Measurements from ENCODE around the gene VASN.
A peak's percentile ranks its signal among the peaks of the same experiment; 100 is the strongest.
"Not testable (repeated sequence)": the region's sequence is repeated elsewhere in the genome, so short reads cannot be mapped to it uniquely, and the experiment has no call there.

The VASN gene

DNA sequence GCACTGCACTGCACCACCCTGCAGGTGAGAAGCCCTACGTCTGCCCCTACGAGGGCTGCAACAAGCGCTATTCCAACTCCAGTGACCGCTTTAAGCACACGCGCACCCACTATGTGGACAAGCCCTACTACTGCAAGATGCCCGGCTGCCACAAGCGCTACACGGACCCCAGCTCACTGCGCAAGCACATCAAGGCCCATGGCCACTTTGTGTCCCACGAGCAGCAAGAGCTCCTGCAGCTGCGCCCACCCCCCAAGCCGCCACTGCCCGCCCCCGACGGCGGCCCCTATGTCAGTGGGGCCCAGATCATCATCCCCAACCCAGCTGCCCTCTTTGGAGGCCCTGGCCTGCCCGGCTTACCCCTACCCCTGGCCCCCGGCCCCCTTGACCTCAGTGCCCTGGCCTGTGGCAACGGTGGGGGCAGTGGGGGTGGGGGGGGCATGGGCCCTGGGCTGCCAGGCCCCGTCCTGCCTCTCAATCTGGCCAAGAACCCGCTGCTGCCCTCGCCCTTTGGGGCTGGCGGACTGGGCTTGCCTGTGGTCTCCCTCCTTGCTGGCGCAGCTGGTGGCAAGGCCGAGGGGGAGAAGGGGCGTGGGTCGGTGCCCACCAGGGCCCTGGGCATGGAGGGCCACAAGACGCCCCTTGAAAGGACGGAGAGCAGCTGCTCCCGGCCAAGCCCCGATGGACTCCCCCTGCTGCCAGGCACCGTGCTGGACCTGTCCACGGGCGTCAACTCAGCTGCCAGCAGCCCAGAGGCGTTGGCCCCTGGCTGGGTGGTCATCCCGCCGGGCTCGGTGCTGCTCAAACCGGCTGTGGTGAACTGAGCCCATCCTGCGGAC is 34.7 kb upstream of the VASN start:
- H3K9ac ChIP-seq: peak overlapping the region; percentile 36; the same call in 1 of the 2 replicates
- H3K9me3 ChIP-seq: no peaks in the 10 kb centered on the region
- H3K4me1 ChIP-seq: peaks cover 46% of the 10 kb centered on the region
- no peak overlapping the region for H3K27ac ChIP-seq
- no peak overlapping the region for H3K4me2 ChIP-seq
- no peak overlapping the region for H3K4me3 ChIP-seq
- peaks cover 93% of the 10 kb centered on the region for H4K20me1 ChIP-seq
- no peak for TF ChIP-seq Cebpa-rat (IDR thresholded peaks at IDR 0.05)
- H3K36me3 ChIP-seq: peaks cover 99% of the 10 kb centered on the region
- no peaks in the 10 kb centered on the region for H3K27me3 ChIP-seq

DNA sequence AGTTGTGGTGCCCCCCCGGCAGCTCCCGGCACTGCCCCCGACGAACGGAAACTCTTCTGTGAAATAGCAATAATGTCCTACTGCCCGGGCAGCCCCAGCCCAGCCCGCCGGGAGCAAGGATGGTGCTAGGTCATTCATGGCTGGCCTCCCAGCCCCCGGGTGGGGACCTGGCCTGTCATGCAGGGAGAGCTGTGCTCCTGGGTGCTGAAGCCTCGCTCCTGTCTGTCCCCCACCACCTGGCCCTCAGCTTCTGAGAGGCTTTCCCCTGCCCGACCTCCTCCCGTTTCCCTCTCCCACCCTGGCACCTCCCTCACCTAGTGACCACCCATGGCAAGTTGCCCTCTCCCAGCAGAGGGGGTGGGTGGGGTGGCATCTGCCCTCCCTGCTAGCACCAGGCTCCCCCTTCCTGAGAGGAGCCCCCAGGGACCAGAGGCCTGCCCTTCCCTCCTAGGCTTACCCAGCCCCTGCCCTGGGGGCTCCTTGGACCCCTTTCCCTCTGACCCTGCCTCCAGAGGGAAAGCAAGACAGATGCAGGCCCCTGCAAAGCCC is 34.0 kb upstream of the VASN start:
- H3K27me3 ChIP-seq: no peaks in the 10 kb centered on the region
- H3K4me2 ChIP-seq: no peak overlapping the region
- no peaks in the 10 kb centered on the region for H3K9me3 ChIP-seq
- H3K4me1 ChIP-seq: peaks cover 46% of the 10 kb centered on the region
- H4K20me1 ChIP-seq: peaks cover 88% of the 10 kb centered on the region
- H3K27ac ChIP-seq: peak overlapping the region; percentile 19
- peak overlapping the region; percentile 36; the same call in 1 of the 2 replicates for H3K9ac ChIP-seq
- TF ChIP-seq Cebpa-rat (IDR thresholded peaks at IDR 0.05): no peak
- peaks cover 96% of the 10 kb centered on the region for H3K36me3 ChIP-seq
- no peak overlapping the region for H3K4me3 ChIP-seq

DNA sequence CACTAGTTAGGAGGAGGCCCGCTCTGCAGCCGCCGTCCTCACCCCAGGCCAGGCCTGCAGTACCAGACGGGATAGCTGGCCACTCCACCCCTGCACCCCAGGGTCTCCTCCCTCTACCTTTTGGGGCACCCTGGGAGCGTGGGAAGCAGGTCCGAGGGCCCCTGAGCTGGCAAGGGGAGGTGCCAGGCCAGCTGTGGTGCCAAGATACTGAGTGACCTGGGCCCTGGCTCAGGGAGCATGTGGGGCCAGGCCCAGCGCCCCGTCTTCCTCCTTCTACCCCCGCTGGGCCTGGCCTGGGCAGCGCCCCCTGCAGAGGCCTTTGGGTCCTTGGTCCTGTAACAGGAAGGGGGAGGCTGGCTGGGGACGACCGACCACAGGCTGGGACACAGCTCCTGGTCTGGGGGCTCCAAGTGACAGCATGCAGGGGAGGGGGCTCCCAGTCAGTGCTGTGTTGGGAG is 33.5 kb upstream of the VASN start:
- H4K20me1 ChIP-seq: peaks cover 88% of the 10 kb centered on the region
- no peak for TF ChIP-seq Cebpa-rat (IDR thresholded peaks at IDR 0.05)
- H3K4me2 ChIP-seq: no peak overlapping the region
- H3K9me3 ChIP-seq: no peaks in the 10 kb centered on the region
- H3K4me1 ChIP-seq: peaks cover 46% of the 10 kb centered on the region
- peaks cover 96% of the 10 kb centered on the region for H3K36me3 ChIP-seq
- peak overlapping the region; percentile 36; the same call in 1 of the 2 replicates for H3K9ac ChIP-seq
- peak overlapping the region; percentile 19 for H3K27ac ChIP-seq
- no peaks in the 10 kb centered on the region for H3K27me3 ChIP-seq
- H3K4me3 ChIP-seq: no peak overlapping the region

DNA sequence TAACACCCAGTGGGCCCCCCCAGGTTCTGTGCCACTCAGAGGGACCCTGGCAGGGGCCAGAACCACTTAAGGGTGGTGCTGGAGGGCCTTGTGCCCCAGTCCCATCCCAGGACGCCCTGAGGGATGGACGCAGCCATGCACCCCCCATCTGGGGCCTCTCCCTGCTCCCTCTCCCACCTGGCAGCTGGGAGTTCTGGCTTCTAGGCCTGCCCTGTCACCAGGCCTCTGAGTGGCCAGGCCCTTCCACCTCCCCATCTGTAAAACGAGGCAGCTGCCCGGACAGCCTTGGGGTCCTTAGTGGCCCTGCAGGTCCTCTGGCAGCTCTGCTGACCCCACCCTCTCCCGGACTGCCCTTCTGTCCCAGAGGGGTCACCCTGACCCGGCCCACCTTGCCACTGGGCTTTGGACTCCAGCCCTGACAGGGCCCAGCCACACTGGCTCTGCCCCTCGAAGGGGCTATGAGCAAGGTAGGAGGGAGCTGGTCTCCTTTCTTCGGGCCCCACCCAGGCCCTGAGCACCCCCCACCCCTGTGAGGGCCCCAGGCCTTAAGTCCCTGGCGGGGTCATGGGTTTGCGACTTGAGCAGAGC is 32.8 kb upstream of the VASN start:
- H3K4me2 ChIP-seq: no peak overlapping the region
- peaks cover 88% of the 10 kb centered on the region for H4K20me1 ChIP-seq
- H3K27me3 ChIP-seq: no peaks in the 10 kb centered on the region
- H3K4me1 ChIP-seq: peaks cover 46% of the 10 kb centered on the region
- H3K36me3 ChIP-seq: peaks cover 96% of the 10 kb centered on the region
- no peak overlapping the region for H3K4me3 ChIP-seq
- no peak for TF ChIP-seq Cebpa-rat (IDR thresholded peaks at IDR 0.05)
- peak overlapping the region; percentile 36; the same call in 1 of the 2 replicates for H3K9ac ChIP-seq
- no peaks in the 10 kb centered on the region for H3K9me3 ChIP-seq
- peak overlapping the region; percentile 19; the same call in 1 of the 2 replicates for H3K27ac ChIP-seq

DNA sequence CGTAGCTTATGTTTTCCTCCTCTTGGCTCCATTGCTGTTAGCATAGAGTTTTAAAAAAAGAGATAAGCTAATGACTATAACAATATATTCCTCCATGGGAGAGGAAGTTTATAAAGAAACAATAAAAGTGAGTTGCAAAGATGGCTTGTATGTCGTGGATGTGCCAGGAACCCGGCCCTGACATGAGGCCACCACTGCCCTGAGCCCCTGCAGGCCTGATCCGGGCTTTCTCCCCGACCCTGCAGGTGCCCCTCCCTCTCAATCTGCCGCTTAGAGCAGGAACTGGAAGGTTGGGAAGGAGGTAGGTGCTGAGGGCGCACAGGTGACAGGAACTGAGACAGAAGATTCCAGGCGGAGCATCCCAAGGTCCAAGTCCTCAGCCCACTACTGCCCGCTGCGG is 32.2 kb upstream of the VASN start:
- peaks cover 46% of the 10 kb centered on the region for H3K4me1 ChIP-seq
- no peaks in the 10 kb centered on the region for H3K27me3 ChIP-seq
- H4K20me1 ChIP-seq: peaks cover 86% of the 10 kb centered on the region
- no peak overlapping the region for H3K4me3 ChIP-seq
- peaks cover 91% of the 10 kb centered on the region for H3K36me3 ChIP-seq
- H3K9me3 ChIP-seq: no peaks in the 10 kb centered on the region
- no peak for TF ChIP-seq Cebpa-rat (IDR thresholded peaks at IDR 0.05)
- H3K4me2 ChIP-seq: peak overlapping the region; percentile 49
- peak overlapping the region; percentile 41; the same call in 1 of the 2 replicates for H3K27ac ChIP-seq
- H3K9ac ChIP-seq: peak overlapping the region; percentile 25; the same call in 1 of the 2 replicates

DNA sequence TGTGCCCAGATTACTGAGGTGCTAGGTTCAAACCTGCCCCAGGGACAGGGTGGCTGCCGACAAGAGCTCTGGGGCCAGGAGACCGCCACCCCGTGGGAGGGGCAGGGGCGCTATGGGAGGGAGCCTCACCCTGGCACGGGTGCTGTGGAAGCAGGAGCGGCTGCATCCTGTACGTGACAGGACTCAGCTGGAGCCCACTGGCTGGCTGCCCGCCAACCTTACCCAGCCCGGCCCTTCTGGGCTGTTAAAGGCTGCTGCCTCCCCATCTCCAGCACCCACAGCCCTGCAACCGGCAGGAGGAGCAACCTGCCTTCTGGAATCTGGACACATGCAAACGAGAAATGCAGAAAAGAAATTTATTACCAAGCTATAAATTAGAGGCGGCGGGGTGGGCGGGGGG is 31.7 kb upstream of the VASN start:
- Histone ChIP-seq H3K36me3 (peaks cover 89% of the 10 kb centered on the region), H4K20me1 (peaks cover 83% of the 10 kb centered on the region)

DNA sequence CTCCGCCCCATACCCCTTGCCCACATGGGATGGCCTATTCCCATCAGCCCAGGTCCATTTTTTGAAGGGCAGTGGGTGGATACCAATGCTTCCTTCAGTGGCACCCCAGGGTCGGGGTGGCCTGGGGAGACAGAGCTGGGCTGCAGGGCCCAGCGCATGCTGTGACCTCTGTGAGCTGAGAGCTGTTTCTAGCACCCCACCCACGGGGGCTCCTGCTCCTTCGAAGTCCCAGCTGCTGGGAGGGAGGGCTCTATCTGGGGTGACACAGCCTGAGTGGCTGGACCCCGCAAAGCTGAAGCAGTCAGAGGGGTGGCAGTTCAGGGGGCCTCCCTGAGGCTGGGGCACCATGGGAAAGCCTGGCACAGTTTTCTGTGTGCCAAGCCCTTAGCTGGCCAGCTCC is 31.2 kb upstream of the VASN start:
- peaks cover 89% of the 10 kb centered on the region for H3K36me3 ChIP-seq
- H4K20me1 ChIP-seq: peaks cover 83% of the 10 kb centered on the region
- H3K27me3 ChIP-seq: no peaks in the 10 kb centered on the region
- H3K9ac ChIP-seq: 0 out of 2 replicates have a peak overlapping the region, but pooled peaks have one; percentile 25
- peak overlapping the region; percentile 49 for H3K4me2 ChIP-seq
- H3K4me1 ChIP-seq: peaks cover 36% of the 10 kb centered on the region
- peak overlapping the region; percentile 41; the same call in 1 of the 2 replicates for H3K27ac ChIP-seq
- no peak for TF ChIP-seq Cebpa-rat (IDR thresholded peaks at IDR 0.05)
- H3K4me3 ChIP-seq: no peak overlapping the region
- H3K9me3 ChIP-seq: no peaks in the 10 kb centered on the region

More for the DNA sequence above, 31.7 kb upstream of the VASN start:
- H3K4me2 ChIP-seq: peak overlapping the region; percentile 49
- no peak overlapping the region for H3K4me3 ChIP-seq
- no peaks in the 10 kb centered on the region for H3K27me3 ChIP-seq
- H3K4me1 ChIP-seq: peaks cover 41% of the 10 kb centered on the region
- H3K27ac ChIP-seq: peak overlapping the region; percentile 41; the same call in 1 of the 2 replicates
- no peak for TF ChIP-seq Cebpa-rat (IDR thresholded peaks at IDR 0.05)
- peak overlapping the region; percentile 25; the same call in 1 of the 2 replicates for H3K9ac ChIP-seq
- H3K9me3 ChIP-seq: no peaks in the 10 kb centered on the region

DNA sequence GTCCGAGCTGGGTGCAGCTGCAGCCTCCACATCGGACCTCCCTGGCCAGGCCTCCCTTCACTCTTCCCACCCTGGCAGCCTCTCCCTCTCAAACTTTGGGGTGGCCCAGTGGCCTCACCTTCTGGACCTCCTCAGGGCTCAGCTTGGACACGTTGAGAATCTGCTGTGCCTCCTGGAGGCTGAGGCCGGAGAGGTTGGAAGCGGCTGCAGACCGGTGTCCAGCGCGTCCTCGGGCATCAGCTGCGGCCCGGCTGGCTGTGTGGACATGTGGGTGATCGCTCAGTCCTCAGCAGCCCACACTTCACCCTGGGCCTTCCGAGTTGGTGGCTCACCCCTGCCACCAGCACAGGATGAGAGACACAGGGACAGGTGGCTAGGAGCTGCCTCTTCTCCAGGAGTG is 30.4 kb upstream of the VASN start:
- Histone ChIP-seq H3K9ac (peak overlapping the region; percentile 25; the same call in 1 of the 2 replicates), H3K27me3 (no peaks in the 10 kb centered on the region), H3K4me1 (peaks cover 35% of the 10 kb centered on the region), H4K20me1 (peaks cover 83% of the 10 kb centered on the region), H3K4me2 (no peak overlapping the region), H3K4me3 (no peak overlapping the region), H3K36me3 (peaks cover 89% of the 10 kb centered on the region), H3K27ac (peak overlapping the region; percentile 26; the same call in 1 of the 2 replicates), H3K9me3 (no peaks in the 10 kb centered on the region)
- TF ChIP-seq Cebpa-rat (IDR thresholded peaks at IDR 0.05): no peak

DNA sequence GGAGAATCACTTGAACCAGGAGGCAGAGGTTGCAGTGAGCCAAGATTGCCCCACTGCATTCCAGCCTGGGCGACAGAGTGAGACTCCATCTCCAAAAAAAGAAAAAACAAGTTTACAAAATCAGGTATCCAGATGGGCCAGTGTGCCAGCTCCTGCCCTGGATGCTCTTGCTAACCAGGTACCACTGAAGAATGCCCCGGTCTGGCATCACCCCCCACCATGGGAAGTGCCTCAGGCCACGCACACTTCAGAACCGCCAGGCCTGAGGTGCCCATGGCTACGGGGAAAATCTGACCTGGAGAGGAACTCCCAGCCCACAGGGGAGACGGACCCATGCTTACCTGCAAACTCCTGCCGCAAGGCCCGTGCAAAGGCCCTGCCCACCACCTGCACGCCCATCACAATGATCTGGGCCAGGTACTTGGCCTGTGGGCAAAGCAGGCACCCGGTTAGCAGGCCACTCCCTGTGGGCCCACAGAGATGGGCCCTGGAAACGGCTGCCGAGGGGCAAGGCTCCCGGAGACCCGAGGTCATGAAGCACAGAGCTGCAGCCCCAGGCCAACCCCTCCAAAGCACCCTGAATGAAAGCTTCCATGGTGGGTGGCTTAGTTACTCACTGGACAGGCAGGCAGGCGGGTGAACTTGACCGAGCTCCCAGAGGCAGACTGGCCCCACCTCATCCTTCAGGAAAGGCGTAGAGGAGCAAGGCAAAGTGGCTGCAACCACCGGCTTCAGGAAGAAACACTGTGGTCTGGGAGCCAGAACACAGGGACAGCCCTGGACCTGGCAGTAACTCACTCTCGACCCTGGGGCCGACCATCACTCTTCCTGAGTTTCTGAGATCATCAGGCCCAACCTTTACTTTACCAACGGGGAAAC is 28.5 kb upstream of the VASN start:
- no peak overlapping the region for H3K27ac ChIP-seq
- H3K9me3 ChIP-seq: no peaks in the 10 kb centered on the region
- no peaks in the 10 kb centered on the region for H3K27me3 ChIP-seq
- TF ChIP-seq Cebpa-rat (IDR thresholded peaks at IDR 0.05): no peak
- H3K36me3 ChIP-seq: peaks cover 88% of the 10 kb centered on the region
- peaks cover 87% of the 10 kb centered on the region for H4K20me1 ChIP-seq
- H3K4me3 ChIP-seq: no peak overlapping the region
- no peak overlapping the region for H3K4me2 ChIP-seq
- H3K4me1 ChIP-seq: peaks cover 26% of the 10 kb centered on the region
- no peak overlapping the region for H3K9ac ChIP-seq

DNA sequence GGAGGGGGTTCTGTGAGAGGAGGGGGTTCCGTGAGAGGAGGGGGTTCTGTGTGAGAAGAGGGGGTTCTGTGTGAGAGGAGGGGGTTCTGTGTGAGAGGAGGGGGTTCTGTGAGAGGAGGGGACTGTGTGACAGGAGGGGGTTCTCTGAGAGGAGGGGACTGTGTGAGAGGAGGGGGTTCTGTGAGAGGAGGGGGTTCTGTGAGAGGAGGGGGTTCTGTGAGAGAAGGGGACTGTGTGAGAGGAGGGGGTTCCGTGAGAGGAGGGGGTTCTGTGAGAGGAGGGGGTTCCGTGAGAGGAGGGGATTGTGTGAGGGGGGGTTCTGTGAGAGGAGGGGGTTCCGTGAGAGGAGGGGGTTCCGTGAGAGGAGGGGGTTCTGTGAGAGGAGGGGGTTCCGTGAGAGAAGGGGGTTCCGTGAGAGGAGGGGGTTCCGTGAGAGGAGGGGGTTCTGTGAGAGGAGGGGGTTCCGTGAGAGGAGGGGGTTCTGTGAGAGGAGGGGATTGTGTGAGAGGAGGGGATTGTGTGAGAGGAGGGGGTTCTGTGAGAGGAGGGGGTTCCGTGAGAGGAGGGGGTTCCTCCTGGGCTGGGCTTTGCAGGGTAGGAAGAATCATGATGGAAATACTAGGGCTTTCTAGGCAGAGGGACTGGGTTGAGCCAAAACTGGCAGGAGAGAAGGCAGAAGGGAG is 27.2 kb upstream of the VASN start:
- H3K4me2 ChIP-seq, H3K27ac ChIP-seq, H3K27me3 ChIP-seq, H3K9me3 ChIP-seq, H3K4me3 ChIP-seq, H3K9ac ChIP-seq: not testable (repeated sequence)
- Histone ChIP-seq H3K4me1 (peaks cover 27% of the 10 kb centered on the region), H3K36me3 (peaks cover 87% of the 10 kb centered on the region), H4K20me1 (peaks cover 87% of the 10 kb centered on the region)
